Heart left ventricle (tissue), 13 donors: ENCODE results near the gene CNGB1.

Experiments
- POLR2A ChIP-seq, 2 donors: fragments of 450-650 bp; IDR thresholded peaks; one replicate each; pipeline ENCODE4 v1.6.1; 2017; ENCODE audit warnings: antibody characterized with exemption in 2 of 2, mild to moderate bottlenecking in 2 of 2, moderate library complexity in 2 of 2
- TF ChIP-seq, protein P1 (sequence below), 12 donors: fragments of 200-600 bp; sonication (generic) in 4 of 12; IDR thresholded peaks; one replicate each; pipeline versions ENCODE4 v1.5.0 to v1.8.0; 2018 to 2022; ENCODE audit warnings: antibody characterized with exemption in 12 of 12, mild to moderate bottlenecking in 5 of 12
- donor health status: ischemic (EF 13 %, LVEDD 7.1; RV severe dilation, severe dysfunction).
- donor health status: DM: no; HTN: yes; CAD: no.
- donor health status: DM: no; HTN: no; CAD: no.
- donor health status: ischemic (EF 25% LVEDD 6.9; RV normal size, moderate dysfunction).
- donor health status: ischemic (EF 25% LVEDD 5.7; RV mildly dilated, moderate dysfunction).
- donor health status: ischemic (EF 35%, LVEDD 5.7; RV mildly dilated, moderate dysfunction).
- donor health status: nonischemic (EF 11% LVEDD 7.7; RV severe dilation, severe dysfunction).
- donor health status: DM: yes; HTN: yes; CAD: no.
- donor health status: PGD.
- donor health status: ischemic (EF 29% LVEDD 5.4; RV normal size, mild dysfunction).
- donor health status: nonischemic (EF 23%, LVEDD 6.1; RV moderate dilation, normal function).

GRCh38 chr16:57991551-57992059, 20.7 kb upstream of the CNGB1 start:
- TF ChIP-seq, protein P1, sequence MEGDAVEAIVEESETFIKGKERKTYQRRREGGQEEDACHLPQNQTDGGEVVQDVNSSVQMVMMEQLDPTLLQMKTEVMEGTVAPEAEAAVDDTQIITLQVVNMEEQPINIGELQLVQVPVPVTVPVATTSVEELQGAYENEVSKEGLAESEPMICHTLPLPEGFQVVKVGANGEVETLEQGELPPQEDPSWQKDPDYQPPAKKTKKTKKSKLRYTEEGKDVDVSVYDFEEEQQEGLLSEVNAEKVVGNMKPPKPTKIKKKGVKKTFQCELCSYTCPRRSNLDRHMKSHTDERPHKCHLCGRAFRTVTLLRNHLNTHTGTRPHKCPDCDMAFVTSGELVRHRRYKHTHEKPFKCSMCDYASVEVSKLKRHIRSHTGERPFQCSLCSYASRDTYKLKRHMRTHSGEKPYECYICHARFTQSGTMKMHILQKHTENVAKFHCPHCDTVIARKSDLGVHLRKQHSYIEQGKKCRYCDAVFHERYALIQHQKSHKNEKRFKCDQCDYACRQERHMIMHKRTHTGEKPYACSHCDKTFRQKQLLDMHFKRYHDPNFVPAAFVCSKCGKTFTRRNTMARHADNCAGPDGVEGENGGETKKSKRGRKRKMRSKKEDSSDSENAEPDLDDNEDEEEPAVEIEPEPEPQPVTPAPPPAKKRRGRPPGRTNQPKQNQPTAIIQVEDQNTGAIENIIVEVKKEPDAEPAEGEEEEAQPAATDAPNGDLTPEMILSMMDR (IDR thresholded peaks at IDR 0.05) = no peak
- TF ChIP-seq POLR2A (IDR thresholded peaks at IDR 0.05) = no peak
